HCT116 (cell line): Measurements from ENCODE around the gene CFI. TPM values are rescaled to one million over a fixed set of nuclear protein-coding genes. Genes with fewer than 3 reads are reported as not detected.

Experiments used
- ATAC-seq: fragments of 200-7000 bp; cut with Tn5 transposase; 2 replicates; pipeline ENCODE4 v1.9.1; 2020; ENCODE audit warnings: mild to moderate bottlenecking, moderate library complexity
- BruUV-seq: library from RNA; stranded (reverse); fragments of 400-500 nt; replicated peaks from 2 replicates; lab custom pipeline; 2021; lab: Mats Ljungman, UMichigan
- CTCF ChIA-PET: fragments of 300-600 bp; sonication (Branson Sonifier 250); formaldehyde crosslinking; loops from one replicate; lab custom pipeline; 2021; ENCODE audit warnings: antibody characterized with exemption; lab: Charles Lee
- POLR2A ChIA-PET: fragments of 300-600, 350-600 bp; sonication (Branson Sonifier 250); formaldehyde crosslinking; loops from one replicate; lab custom pipeline; 2021; ENCODE audit warnings: antibody characterized with exemption; lab: Charles Lee
- RAD21 ChIA-PET, 2 experiments: fragments of 300-600 bp; sonication (Branson Sonifier 250); formaldehyde crosslinking; loops; one replicate each; lab custom pipeline; 2023; ENCODE audit warnings: low total read pairs in 2 of 2; ENCODE audit not compliant: uncharacterized antibody in 2 of 2, unreplicated experiment in 2 of 2, low non-redundant PET in 1 of 2; lab: Charles Lee
- DNase-seq: peaks from one replicate; pipeline ENCODE4 v3.0.0-alpha.2; 2010; ENCODE audit warnings: low read depth, low spot score
- H2AFZ ChIP-seq: fragments of 200-600 bp; shearing (Covaris generic), sonication (generic); 2 replicates; pipeline ENCODE4 v1.6.1; 2017; ENCODE audit warnings: low read depth, mixed run types, mixed read lengths, antibody characterized with exemption, low read length; ENCODE audit not compliant: poor library complexity, severe bottlenecking
- H3K27ac ChIP-seq: 2 replicates; pipeline ENCODE4 v1.5.1; 2012; ENCODE audit warnings: low read depth, low read length
- H3K27me3 ChIP-seq: fragments of 200-600 bp; sonication (generic); 2 replicates; pipeline ENCODE4 v1.6.1; 2016; ENCODE audit warnings: mixed run types, low read length, mixed read lengths; ENCODE audit not compliant: insufficient read depth
- H3K36me3 ChIP-seq, 2 experiments: fragments of 200-500 bp in 1 of 2; fragments of 200-600 bp in 1 of 2; sonication (Bioruptor generic) in 1 of 2; sonication (generic) in 1 of 2; 2 replicates each; pipeline versions ENCODE4 v1.5.1 to v1.6.1; 2014 to 2016; ENCODE audit warnings: low read length in 2 of 2, inconsistent platforms in 1 of 2, mixed read lengths in 1 of 2, mixed run types in 1 of 2; ENCODE audit not compliant: insufficient read depth in 2 of 2, control insufficient read depth in 1 of 2
- H3K4me1 ChIP-seq, 2 experiments: fragments of 200-600 bp in 1 of 2; sonication (generic) in 1 of 2; 2 replicates each; pipeline versions ENCODE4 v1.5.1 to v1.6.1; 2012 to 2017; ENCODE audit warnings: low read length in 2 of 2, inconsistent platforms in 1 of 2, mild to moderate bottlenecking in 1 of 2, mixed read lengths in 1 of 2, mixed run types in 1 of 2, moderate library complexity in 1 of 2; ENCODE audit not compliant: insufficient read depth in 2 of 2, control insufficient read depth in 1 of 2
- H3K4me2 ChIP-seq: fragments of 200-600 bp; sonication (generic); 2 replicates; pipeline ENCODE4 v1.6.1; 2017; ENCODE audit warnings: mixed run types, low read length, mixed read lengths
- H3K4me3 ChIP-seq, 2 experiments: fragments of 200-600 bp in 1 of 2; sonication (generic) in 1 of 2; replicated peaks in 1 of 2; 2 replicates each; pipeline ENCODE4 v1.5.1; 2011 to 2016; ENCODE audit warnings: low read length in 2 of 2, control low read depth in 1 of 2, low read depth in 1 of 2, mild to moderate bottlenecking in 1 of 2, mixed read lengths in 1 of 2, mixed run types in 1 of 2
- H3K79me2 ChIP-seq: fragments of 200-600 bp; sonication (generic); 2 replicates; pipeline ENCODE4 v1.6.1; 2017; ENCODE audit warnings: mild to moderate bottlenecking, mixed run types, low read length, moderate library complexity, mixed read lengths; ENCODE audit not compliant: insufficient read depth
- H3K9ac ChIP-seq: fragments of 200-600 bp; sonication (generic); 2 replicates; pipeline ENCODE4 v1.6.1; 2016; ENCODE audit warnings: low read length, mixed read lengths
- H3K9me2 ChIP-seq: fragments of 200-600 bp; sonication (generic), shearing (Covaris generic); 2 replicates; pipeline ENCODE4 v1.6.1; 2017; ENCODE audit warnings: mixed run types, mild to moderate bottlenecking, moderate library complexity; ENCODE audit not compliant: insufficient read depth
- H3K9me3 ChIP-seq, 2 experiments: fragments of 200-500 bp in 1 of 2; fragments of 200-600 bp in 1 of 2; sonication (Bioruptor generic) in 1 of 2; sonication (generic) in 1 of 2; 2 replicates each; pipeline ENCODE4 v1.6.1; 2014 to 2017; ENCODE audit warnings: low read length in 2 of 2, mixed read lengths in 2 of 2, inconsistent platforms in 1 of 2, low read depth in 1 of 2, mild to moderate bottlenecking in 1 of 2, mixed run types in 1 of 2, moderate library complexity in 1 of 2; ENCODE audit not compliant: control insufficient read depth in 1 of 2, insufficient read depth in 1 of 2
- H4K20me1 ChIP-seq: fragments of 200-600 bp; sonication (generic), shearing (Covaris generic); 2 replicates; pipeline ENCODE4 v1.6.1; 2017; ENCODE audit warnings: mixed run types, mild to moderate bottlenecking, moderate library complexity; ENCODE audit not compliant: insufficient read depth
- ELF1 ChIP-seq: IDR thresholded peaks from 2 replicates; pipeline ENCODE4 v1.6.1; 2012; ENCODE audit warnings: low read depth, borderline replicate concordance
- EZH2 ChIP-seq: fragments of 200-600 bp; sonication (generic); IDR thresholded peaks from 2 replicates; pipeline ENCODE4 v1.6.1; 2017; ENCODE audit warnings: antibody characterized with exemption, mixed run types
- JUND ChIP-seq: IDR thresholded peaks from 2 replicates; pipeline ENCODE4 v1.6.1; 2012
- ZNF274 ChIP-seq: fragments of 200-500 bp; sonication (Bioruptor generic); IDR thresholded peaks from 2 replicates; pipeline ENCODE4 v1.6.1; 2014; ENCODE audit warnings: mild to moderate bottlenecking, low read depth, low read length, inconsistent platforms
- intact Hi-C: fragments of 100-400 bp; cut with micrococcal nuclease; formaldehyde crosslinking; loops from 2 replicates; pipeline ENCODE4 v1.10.0; 2022
- total RNA-seq: library from RNA; stranded (reverse); gene quantifications from one replicate; pipeline ENCODE4 v1.2.1, GENCODE V29; 2021; ENCODE audit not compliant: unreplicated experiment
- TF ChIP-seq, protein P1 (sequence below): IDR thresholded peaks from 2 replicates; pipeline ENCODE4 v1.6.1; 2012
- TF ChIP-seq, protein P2 (sequence below): IDR thresholded peaks from 2 replicates; pipeline ENCODE4 v1.6.1; 2012
- TF ChIP-seq, protein P3 (sequence below): IDR thresholded peaks from 2 replicates; pipeline ENCODE4 v1.6.1; 2012; ENCODE audit warnings: low read depth

CFI gene
- total RNA-seq, 1 experiment from 2014 or later = 0.84 TPM

DNA sequence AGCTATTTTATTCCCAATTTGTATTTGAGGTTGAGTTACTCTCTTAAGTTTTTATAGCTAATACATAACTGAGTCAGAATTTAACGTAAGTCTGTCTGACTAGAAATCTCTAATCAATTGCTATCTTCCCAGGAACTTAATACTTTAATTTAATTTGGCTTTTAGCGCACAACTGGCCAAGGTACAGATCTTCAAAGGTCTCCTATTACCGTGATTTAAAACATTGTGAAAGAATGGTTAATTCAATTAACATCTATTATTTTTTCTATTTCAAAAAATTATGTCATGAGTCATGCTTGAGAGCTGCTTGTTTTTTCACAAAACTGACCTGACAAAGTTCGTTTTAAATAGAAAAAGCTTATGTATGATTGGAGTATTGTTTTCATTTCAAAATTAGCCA is 49.9 kb downstream of the CFI start:
- H3K27ac ChIP-seq = no peak overlapping the region
- intact Hi-C loops = no loop called here
- TF ChIP-seq ZNF274 = no peak
- no peak for TF ChIP-seq JUND
- no peak for TF ChIP-seq EZH2
- TF ChIP-seq, protein P1, sequence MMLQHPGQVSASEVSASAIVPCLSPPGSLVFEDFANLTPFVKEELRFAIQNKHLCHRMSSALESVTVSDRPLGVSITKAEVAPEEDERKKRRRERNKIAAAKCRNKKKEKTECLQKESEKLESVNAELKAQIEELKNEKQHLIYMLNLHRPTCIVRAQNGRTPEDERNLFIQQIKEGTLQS = no peak
- H3K4me2 ChIP-seq = no peak overlapping the region
- H3K79me2 ChIP-seq = no peaks in the 10 kb centered on the region
- H2AFZ ChIP-seq = peak overlapping the region; percentile 86
- no peaks in the 10 kb centered on the region; the same call in 1 of the 2 replicates for H4K20me1 ChIP-seq
- no peaks in the 10 kb centered on the region for H3K9me2 ChIP-seq
- DNase-seq (no peak), ATAC-seq (no peak)
- no TSS peak for BruUV-seq
- no peaks in the 10 kb centered on the region for H3K36me3 ChIP-seq
- H3K4me3 ChIP-seq = no peak overlapping the region
- H3K27me3 ChIP-seq = no peaks in the 10 kb centered on the region
- CTCF ChIA-PET = no interaction called here
- no peaks in the 10 kb centered on the region for H3K9me3 ChIP-seq
- H3K9ac ChIP-seq = no peak overlapping the region
- RAD21 ChIA-PET = no interaction called here
- POLR2A ChIA-PET = no interaction called here
- H3K4me1 ChIP-seq = no peaks in the 10 kb centered on the region

DNA sequence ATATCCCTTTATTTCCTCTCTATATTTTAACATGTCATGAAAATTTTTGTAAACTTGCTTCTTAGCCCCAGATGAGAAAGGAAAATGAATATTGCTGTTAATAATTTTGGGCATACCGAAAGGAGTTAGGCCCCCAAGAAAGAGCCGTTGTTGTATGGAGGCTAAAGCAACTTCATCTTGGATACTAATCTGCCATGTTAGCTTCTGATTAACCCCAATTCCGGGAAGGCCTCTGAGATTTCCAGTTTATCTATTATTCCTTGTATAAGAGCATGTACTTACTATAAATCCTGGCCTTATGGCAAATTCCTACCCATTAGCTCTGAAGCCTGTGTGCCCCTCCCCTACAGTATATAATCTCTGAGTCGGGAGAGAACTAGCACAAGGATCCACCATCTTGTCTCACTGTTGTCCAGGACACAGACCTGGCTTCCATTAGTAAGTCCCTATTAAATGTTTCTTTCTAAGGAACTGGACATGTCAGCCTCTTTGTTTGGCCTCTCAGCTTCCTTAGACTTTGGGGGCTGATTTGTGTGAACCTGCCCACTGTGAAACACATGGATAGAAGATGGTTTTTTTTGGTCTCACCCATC is 51.1 kb downstream of the CFI start:
- BruUV-seq = no TSS peak
- Histone ChIP-seq H3K79me2 (no peaks in the 10 kb centered on the region), H3K4me3 (no peak overlapping the region), H3K36me3 (no peaks in the 10 kb centered on the region), H3K27ac (no peak overlapping the region), H3K4me1 (no peaks in the 10 kb centered on the region), H3K9ac (no peak overlapping the region), H3K27me3 (no peaks in the 10 kb centered on the region), H3K9me2 (no peaks in the 10 kb centered on the region), H4K20me1 (no peaks in the 10 kb centered on the region; the same call in 1 of the 2 replicates), H3K9me3 (no peaks in the 10 kb centered on the region), H2AFZ (no peak overlapping the region), H3K4me2 (no peak overlapping the region)
- ChIA-PET POLR2A (no interaction called here), RAD21 (no interaction called here), CTCF (no interaction called here)
- no peak for TF ChIP-seq ELF1
- TF ChIP-seq, protein P1 = no peak
- TF ChIP-seq, protein P2, sequence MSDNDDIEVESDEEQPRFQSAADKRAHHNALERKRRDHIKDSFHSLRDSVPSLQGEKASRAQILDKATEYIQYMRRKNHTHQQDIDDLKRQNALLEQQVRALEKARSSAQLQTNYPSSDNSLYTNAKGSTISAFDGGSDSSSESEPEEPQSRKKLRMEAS = no peak
- TF ChIP-seq, protein P3, sequence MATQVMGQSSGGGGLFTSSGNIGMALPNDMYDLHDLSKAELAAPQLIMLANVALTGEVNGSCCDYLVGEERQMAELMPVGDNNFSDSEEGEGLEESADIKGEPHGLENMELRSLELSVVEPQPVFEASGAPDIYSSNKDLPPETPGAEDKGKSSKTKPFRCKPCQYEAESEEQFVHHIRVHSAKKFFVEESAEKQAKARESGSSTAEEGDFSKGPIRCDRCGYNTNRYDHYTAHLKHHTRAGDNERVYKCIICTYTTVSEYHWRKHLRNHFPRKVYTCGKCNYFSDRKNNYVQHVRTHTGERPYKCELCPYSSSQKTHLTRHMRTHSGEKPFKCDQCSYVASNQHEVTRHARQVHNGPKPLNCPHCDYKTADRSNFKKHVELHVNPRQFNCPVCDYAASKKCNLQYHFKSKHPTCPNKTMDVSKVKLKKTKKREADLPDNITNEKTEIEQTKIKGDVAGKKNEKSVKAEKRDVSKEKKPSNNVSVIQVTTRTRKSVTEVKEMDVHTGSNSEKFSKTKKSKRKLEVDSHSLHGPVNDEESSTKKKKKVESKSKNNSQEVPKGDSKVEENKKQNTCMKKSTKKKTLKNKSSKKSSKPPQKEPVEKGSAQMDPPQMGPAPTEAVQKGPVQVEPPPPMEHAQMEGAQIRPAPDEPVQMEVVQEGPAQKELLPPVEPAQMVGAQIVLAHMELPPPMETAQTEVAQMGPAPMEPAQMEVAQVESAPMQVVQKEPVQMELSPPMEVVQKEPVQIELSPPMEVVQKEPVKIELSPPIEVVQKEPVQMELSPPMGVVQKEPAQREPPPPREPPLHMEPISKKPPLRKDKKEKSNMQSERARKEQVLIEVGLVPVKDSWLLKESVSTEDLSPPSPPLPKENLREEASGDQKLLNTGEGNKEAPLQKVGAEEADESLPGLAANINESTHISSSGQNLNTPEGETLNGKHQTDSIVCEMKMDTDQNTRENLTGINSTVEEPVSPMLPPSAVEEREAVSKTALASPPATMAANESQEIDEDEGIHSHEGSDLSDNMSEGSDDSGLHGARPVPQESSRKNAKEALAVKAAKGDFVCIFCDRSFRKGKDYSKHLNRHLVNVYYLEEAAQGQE = no peak
- no peak for TF ChIP-seq ZNF274
- no peak for DNase-seq
- intact Hi-C loops = no loop called here
- ATAC-seq = no peak
